Renal pelvis (tissue), 4 donors: ENCODE data around the gene UNC5B. TPM values are rescaled to one million over a fixed set of nuclear protein-coding genes. Genes with fewer than 3 reads are reported as not detected.

ENCODE experiments used
- DNase-seq: peaks from one replicate; pipeline ENCODE4 v3.0.0-alpha.2; 2013
- polyA plus RNA-seq, 3 donors: library from polyadenylated mRNA; unstranded; fragments of 120-200 nt; gene quantifications; one replicate each; pipeline ENCODE4 v1.2.1, GENCODE V29; 2013; ENCODE audit not compliant: insufficient read length in 3 of 3

UNC5B gene
- polyA plus RNA-seq, 3 donors: 41.4 to 57.0 (median 50.2) TPM

GRCh38 chr10:71237843-71238623 is 25.7 kb downstream of the UNC5B start:
- no peak for DNase-seq

GRCh38 chr10:71238626-71239025 is 26.3 kb downstream of the UNC5B start:
- no peak for DNase-seq

DNA sequence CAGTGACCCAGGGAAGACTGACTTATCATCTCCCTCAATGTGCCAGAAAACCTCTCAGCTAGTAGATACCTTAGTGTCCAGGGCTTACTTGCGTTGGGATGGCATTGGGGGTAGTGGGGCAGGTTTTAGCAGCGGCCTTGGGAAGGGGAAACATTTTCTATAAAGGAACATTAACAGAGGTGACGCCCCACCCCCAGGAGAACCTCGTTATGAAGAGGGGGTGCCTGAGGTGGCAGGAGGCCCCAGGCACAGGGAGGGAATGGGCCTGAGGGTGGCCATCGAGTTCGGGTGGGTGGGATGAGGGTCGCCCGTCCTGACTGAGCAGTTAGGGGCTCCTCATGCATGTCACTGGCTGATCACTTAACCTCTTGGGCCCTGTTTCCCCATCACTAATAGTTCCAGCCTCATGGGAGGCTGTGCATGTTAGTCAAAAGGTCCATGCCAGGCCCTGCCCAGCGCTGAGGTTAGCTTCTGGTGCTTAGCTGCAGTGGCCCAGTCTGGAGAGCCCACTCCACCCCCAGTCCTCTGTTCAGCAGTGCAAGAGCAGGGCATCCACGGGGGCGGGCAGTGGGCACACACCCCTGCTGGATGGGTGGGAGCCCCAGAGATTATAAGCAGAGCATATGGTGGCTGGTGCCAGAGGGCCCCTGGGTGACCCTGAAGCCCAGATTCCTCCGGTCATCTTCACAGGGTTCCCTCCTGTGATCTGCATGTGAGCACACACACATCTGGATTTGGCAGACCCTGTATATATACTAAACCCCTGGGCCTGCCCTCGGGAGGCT is 27.0 kb downstream of the UNC5B start:
- DNase-seq: no peak

- peak; percentile 82 for DNase-seq
These were observed 27.8 kb downstream of the UNC5B start for GRCh38 chr10:71239946-71240795.

- DNase-seq: no peak
These were observed 28.9 kb downstream of the UNC5B start for GRCh38 chr10:71241114-71241829.

GRCh38 chr10:71241830-71242621 is 29.7 kb downstream of the UNC5B start:
- DNase-seq: no peak

DNA sequence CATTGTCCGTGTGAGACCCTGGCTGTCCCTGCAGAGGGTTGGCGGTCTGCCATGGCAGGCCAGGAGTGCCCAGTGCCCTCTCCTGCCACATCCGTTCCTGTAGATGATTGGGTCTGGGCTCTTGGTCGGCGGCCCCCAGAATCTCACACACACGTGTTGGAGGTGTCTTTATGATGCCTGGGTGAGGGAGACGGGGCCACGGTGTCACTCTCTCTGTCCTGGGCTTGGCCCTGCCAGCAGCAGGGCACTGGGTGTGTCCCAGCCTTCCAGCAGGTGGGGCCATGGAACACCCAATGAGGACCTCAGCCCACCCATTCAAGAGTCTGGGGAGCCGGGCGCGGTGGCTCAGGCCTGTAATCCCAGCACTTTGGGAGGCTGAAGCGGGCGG is 30.2 kb downstream of the UNC5B start:
- no peak for DNase-seq

DNA sequence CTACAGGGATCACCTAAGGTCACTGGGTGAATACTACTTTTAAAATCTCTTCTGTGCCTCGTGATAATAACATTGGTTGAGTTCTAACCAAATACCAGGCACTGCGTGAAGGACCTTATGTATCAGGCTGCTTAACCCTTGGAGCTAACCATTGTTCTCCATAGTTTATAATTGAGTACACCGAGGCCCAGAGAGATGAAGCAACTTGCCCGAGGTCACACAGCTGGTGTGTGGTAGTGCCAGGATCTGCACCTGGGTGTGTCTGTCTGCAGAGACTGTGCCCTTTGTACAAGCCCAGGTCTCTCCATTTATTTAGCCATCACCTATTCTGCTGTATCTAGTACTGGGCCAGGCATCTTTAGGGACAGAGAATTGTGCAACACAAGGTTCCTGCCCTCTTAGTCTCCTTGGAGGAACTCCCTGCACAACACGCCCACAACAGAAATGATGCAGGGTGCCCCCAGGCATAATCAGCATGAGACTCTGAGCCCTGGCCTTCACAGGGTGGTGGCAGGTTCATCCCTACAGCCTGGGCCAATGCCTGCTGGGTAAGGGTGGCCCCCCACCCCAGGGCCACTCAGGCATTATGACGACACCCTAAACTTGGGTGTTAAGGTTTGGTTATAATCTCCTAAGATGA is 31.5 kb downstream of the UNC5B start:
- DNase-seq: no peak

DNA sequence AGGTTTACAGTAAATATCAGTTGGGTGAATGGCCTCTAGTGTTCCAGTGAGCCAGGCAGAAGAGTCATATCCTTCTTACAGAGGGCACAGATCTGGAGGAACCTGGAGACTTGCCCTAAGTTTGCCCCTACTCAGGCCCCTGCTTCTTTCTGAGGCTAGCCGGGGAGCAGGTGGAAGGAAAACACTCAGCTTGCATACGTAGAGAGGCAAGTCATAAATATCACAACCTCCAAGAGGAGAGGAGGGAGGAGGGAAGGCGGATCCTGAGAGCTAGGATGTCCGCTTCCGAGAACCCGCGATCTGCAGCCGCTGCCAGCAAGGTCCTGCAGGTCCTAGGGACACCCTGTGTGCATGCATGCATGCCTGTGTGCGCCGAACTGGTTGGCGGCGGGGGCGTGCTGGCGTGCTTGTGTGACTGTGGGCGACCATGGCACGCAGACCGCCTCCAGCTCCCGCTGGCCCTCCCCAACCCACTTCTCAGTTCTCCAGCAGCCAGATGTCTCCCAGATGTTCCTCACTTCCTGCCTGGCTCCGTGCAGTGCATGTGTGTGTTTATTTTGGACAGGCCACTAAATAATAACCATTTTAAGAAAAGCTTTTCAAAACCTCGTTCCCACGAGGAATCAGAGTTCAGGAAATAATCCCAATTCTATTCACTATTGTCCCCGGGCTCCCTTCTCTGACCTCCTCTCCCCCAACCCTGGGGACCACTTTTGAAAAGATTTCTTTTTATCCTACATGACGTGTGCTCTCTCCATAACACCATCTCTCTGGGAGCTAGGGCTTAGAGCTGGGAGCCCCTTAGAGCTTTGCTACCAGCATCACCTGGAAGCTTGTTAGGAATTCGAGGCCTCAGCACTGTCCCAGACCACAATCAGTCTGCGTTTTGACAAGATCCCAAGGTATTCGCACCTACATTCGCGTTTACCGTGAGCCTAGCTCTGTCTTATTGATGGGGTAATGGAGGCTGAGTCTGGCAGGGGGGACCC is 32.4 kb downstream of the UNC5B start:
- peak; percentile 84 for DNase-seq

DNA sequence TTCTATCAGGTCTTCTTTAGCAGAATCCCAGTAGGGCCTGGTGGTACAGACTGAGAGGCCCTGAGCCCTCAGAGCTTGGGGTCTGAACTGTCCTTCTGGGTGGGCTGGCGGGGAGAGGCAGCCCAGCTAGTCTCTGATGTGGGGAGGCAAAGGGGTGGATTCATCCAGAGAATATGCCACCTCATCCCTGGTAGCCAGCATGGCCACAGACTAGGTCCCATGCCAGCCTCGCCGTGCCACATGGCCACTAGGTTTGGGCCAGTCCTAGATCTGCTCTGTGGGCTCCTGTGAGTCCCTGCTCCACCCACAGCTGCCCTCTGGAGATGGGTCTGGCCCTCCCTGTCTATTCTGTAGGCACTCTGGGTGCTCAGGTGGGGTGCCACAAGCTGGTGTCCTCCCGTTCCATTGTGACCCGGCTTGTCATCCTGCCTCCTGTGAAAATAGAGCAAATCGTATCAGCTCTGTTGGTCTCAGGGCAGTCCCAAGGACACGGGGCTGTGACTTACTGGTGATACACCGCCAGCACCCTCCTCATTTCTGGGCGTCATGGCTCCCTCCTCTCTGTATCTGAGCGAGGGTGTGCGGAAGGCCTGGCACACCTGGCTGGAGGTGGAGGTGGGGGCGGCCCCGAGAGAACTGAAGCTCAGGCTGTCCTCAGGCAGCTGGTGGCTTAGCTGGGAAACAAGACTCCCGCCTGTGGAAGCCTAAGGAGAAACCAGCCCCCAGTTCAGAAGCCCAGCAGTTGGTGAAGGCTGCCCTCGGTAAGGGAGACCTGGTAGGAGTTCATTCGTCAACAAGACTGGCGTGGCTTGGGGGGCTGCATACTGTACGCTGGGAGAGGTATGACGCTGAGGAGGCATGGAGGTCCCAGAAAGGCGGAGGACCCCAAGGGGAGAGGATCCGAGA is 33.3 kb downstream of the UNC5B start:
- no peak for DNase-seq

- DNase-seq: no peak
These were observed 34.4 kb downstream of the UNC5B start for GRCh38 chr10:71246591-71247413.

DNA sequence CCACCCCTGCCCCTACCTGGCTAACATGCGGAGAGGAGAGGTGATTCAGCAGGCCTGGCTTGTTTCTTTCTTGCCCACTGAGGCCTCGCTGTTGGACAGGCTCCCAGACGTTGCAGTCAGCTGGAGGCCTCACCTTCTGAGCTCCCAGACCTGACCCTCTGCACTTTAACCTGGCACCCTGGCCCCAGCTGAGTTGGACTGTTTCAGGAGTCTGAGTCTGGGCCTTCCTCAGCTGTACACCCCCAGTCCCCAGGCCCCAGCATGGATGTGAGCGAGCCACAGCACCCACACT is 35.0 kb downstream of the UNC5B start:
- DNase-seq: no peak

DNA sequence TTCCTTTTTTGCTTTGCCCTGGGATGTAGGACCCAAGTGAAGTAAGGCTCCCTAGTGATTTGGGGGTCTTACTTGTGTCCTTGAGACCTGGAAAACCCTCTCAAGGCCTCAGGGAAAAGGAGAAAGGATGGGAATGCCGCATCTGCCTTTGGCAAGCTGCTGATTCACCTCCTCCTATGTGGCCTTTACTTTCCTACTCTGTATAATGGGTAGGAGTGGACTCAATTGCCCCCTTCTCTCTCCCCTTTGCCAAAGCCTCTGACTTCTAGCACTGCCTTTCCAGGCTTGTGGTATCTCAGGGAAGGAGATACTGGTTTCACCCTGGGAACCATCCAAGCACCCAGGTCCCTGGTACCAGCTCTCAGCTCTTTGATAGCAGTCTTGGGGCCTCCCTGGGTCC is 35.4 kb downstream of the UNC5B start:
- no peak for DNase-seq

DNA sequence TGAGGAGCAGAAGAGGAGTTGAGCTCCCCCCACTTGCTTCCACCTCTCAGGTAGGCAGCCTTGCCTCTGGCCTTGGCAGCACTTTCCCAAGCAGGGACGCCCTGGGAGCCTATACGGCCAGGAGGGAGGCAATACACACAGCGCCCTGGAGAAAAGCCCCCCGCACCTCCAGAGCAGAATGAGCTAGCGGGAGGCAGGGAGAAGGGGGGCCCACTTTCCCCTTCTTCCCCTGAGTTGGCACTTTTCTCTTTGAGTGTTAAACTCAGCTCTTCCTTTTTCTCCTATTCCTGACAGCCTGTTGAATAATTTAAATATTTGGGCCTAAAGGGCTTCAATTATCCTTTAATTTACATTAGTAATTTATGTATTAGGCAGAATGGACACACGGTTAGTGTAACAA is 35.8 kb downstream of the UNC5B start:
- DNase-seq: no peak

- DNase-seq: no peak
These were observed 37.6 kb downstream of the UNC5B start for GRCh38 chr10:71249996-71250395.

GRCh38 chr10:71250405-71250804 is 38.0 kb downstream of the UNC5B start:
- DNase-seq: no peak

DNA sequence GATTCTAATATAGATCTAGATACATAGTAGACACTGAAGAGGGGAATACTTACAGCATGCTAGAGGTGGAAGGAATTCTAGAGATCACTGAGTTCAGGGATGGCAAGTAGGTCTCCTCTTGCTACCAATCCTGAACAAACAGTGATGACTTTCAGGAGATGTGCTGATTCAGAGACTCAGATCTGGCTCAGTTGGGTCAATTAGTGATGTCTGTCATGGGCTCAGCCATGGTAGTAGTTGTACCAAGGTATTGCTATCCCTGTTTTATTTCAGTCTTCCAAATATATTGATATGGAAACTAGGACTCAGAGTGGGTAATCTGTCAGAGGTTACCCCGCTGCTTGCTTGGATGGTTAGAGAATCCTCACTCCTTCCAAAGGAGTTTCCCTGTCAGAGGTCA is 38.5 kb downstream of the UNC5B start:
- DNase-seq: no peak
